Activated CD8-positive, alpha-beta memory T cell treated with anti-CD3 and anti-CD28 coated beads for 36 hours (primary cell): ENCODE measurements around the gene NCAM2. TPM values are rescaled to one million over a fixed set of nuclear protein-coding genes. Genes with fewer than 3 reads are reported as not detected.
"Not testable (repeated sequence)": the region's sequence is repeated elsewhere in the genome, so short reads cannot be mapped to it uniquely, and the experiment has no call there.

Experiments used
- CTCF ChIA-PET: fragments of 350-600 bp; sonication (Branson Sonifier 250); formaldehyde crosslinking; loops from one replicate; lab custom pipeline; 2021; ENCODE audit warnings: antibody characterized with exemption; lab: Charles Lee
- POLR2A ChIA-PET: fragments of 350-600 bp; sonication (Branson Sonifier 250); formaldehyde crosslinking; loops from one replicate; lab custom pipeline; 2021; ENCODE audit warnings: antibody characterized with exemption; lab: Charles Lee
- total RNA-seq, 2 experiments: library from RNA; stranded (reverse); gene quantifications; one replicate each; pipeline ENCODE4 v1.2.3, GENCODE V29; 2021

Gene NCAM2
- total RNA-seq, 2 experiments from 2014 or later: not detected

GRCh38 chr21:21085206-21085605, 87.0 kb downstream of the NCAM2 start:
- ChIA-PET CTCF (no interaction called here), POLR2A (no interaction called here)

- ChIA-PET CTCF (no interaction called here), POLR2A (no interaction called here)
These were observed 98.7 kb downstream of the NCAM2 start for GRCh38 chr21:21096956-21097355.

- ChIA-PET POLR2A (no interaction called here), CTCF (no interaction called here)
These were observed 99.3 kb downstream of the NCAM2 start for GRCh38 chr21:21097466-21097865.

- POLR2A ChIA-PET: no interaction called here
- CTCF ChIA-PET: no interaction called here
These were observed 103.7 kb downstream of the NCAM2 start for GRCh38 chr21:21101911-21102310.

GRCh38 chr21:21102896-21103295, 104.7 kb downstream of the NCAM2 start:
- CTCF ChIA-PET: no interaction called here

GRCh38 chr21:21103692-21104091, 105.5 kb downstream of the NCAM2 start:
- CTCF ChIA-PET: no interaction called here
- POLR2A ChIA-PET: no interaction called here

More at GRCh38 chr21:21102896-21103295, 104.7 kb downstream of the NCAM2 start:
- POLR2A ChIA-PET: no interaction called here

GRCh38 chr21:21109736-21110135, 111.5 kb downstream of the NCAM2 start:
- ChIA-PET CTCF (no interaction called here), POLR2A (no interaction called here)

- POLR2A ChIA-PET: no interaction called here
- CTCF ChIA-PET: no interaction called here
These were observed 113.2 kb downstream of the NCAM2 start for GRCh38 chr21:21111309-21111920.

- ChIA-PET CTCF (interaction anchor here (1.5 kb wide), 1 partner anchor 13 kb away, joined by 4 read pairs; no protein-coding TSS in a partner anchor), POLR2A (no interaction called here)
These were observed 116.3 kb downstream of the NCAM2 start for GRCh38 chr21:21114461-21114860.

- CTCF ChIA-PET: no interaction called here
These were observed 120.9 kb downstream of the NCAM2 start for GRCh38 chr21:21119091-21119490.

GRCh38 chr21:21122680-21123079, 124.5 kb downstream of the NCAM2 start:
- POLR2A ChIA-PET: no interaction called here
- CTCF ChIA-PET: interaction anchor here (0.7 kb wide), 1 partner anchor 103 kb away, joined by 3 read pairs; no protein-coding TSS in a partner anchor

More at GRCh38 chr21:21119091-21119490, 120.9 kb downstream of the NCAM2 start:
- POLR2A ChIA-PET: no interaction called here

- ChIA-PET CTCF (no interaction called here), POLR2A (no interaction called here)
These were observed 134.2 kb downstream of the NCAM2 start for GRCh38 chr21:21132390-21132789.

- CTCF ChIA-PET: no interaction called here
These were observed 139.8 kb downstream of the NCAM2 start for GRCh38 chr21:21137986-21138385.

GRCh38 chr21:21146587-21147373, 148.6 kb downstream of the NCAM2 start:
- POLR2A ChIA-PET: no interaction called here
- CTCF ChIA-PET: no interaction called here

More at GRCh38 chr21:21137986-21138385, 139.8 kb downstream of the NCAM2 start:
- POLR2A ChIA-PET: no interaction called here

- POLR2A ChIA-PET: no interaction called here
- CTCF ChIA-PET: no interaction called here
These were observed 149.2 kb downstream of the NCAM2 start for GRCh38 chr21:21147374-21147745.

- ChIA-PET POLR2A (no interaction called here), CTCF (no interaction called here)
These were observed 149.8 kb downstream of the NCAM2 start for GRCh38 chr21:21148009-21148408.

- ChIA-PET CTCF (no interaction called here), POLR2A (no interaction called here)
These were observed 150.3 kb downstream of the NCAM2 start for GRCh38 chr21:21148514-21148913.

- POLR2A ChIA-PET, CTCF ChIA-PET: not testable (repeated sequence)
These were observed 151.2 kb downstream of the NCAM2 start for GRCh38 chr21:21149445-21149844.

GRCh38 chr21:21151231-21151630, 153.0 kb downstream of the NCAM2 start:
- ChIA-PET CTCF (no interaction called here), POLR2A (no interaction called here)

- ChIA-PET POLR2A (no interaction called here), CTCF (no interaction called here)
These were observed 158.2 kb downstream of the NCAM2 start for GRCh38 chr21:21156397-21156796.

- ChIA-PET CTCF (no interaction called here), POLR2A (no interaction called here)
These were observed 158.7 kb downstream of the NCAM2 start for GRCh38 chr21:21156957-21157356.
